ENCODE measurements around the gene ERICH3.

ERICH3 gene

DNA sequence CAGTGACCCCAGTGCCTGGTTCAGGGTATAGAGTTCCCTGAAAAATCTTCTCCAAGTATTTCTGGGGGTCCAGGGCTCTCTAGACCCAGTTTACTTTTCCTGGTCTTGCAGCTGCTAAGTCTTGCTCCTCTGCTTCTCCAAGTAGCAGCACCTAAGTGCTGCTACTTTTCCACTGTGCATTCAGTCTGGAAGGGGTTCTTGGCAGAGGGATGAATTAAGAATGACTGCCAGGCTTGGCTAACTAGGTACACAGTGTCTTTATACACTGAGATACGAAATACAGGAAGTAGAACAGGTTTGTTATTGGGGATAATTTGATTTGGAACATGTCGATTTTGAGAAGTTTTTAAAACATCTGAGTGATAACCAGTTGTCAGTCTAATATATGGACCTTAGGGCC is 24.2 kb upstream of the ERICH3 start:
- TF ChIP-seq, protein P1, sequence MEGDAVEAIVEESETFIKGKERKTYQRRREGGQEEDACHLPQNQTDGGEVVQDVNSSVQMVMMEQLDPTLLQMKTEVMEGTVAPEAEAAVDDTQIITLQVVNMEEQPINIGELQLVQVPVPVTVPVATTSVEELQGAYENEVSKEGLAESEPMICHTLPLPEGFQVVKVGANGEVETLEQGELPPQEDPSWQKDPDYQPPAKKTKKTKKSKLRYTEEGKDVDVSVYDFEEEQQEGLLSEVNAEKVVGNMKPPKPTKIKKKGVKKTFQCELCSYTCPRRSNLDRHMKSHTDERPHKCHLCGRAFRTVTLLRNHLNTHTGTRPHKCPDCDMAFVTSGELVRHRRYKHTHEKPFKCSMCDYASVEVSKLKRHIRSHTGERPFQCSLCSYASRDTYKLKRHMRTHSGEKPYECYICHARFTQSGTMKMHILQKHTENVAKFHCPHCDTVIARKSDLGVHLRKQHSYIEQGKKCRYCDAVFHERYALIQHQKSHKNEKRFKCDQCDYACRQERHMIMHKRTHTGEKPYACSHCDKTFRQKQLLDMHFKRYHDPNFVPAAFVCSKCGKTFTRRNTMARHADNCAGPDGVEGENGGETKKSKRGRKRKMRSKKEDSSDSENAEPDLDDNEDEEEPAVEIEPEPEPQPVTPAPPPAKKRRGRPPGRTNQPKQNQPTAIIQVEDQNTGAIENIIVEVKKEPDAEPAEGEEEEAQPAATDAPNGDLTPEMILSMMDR (IDR thresholded peaks at IDR 0.05; ENCODE audit: low read depth, low read length), result no peak
- Histone ChIP-seq H3K4me3 (ENCODE audit: low read depth, low read length) (no peak overlapping the region), H3K36me3 (no peaks in the 10 kb centered on the region), H3K27me3 (ENCODE audit: insufficient read depth, low read depth, severe bottlenecking) (no peaks in the 10 kb centered on the region), H3K27ac (no peak overlapping the region), H3K9me3 (ENCODE audit: severe bottlenecking) (no peaks in the 10 kb centered on the region)
- DNase-seq, result no peak

DNA sequence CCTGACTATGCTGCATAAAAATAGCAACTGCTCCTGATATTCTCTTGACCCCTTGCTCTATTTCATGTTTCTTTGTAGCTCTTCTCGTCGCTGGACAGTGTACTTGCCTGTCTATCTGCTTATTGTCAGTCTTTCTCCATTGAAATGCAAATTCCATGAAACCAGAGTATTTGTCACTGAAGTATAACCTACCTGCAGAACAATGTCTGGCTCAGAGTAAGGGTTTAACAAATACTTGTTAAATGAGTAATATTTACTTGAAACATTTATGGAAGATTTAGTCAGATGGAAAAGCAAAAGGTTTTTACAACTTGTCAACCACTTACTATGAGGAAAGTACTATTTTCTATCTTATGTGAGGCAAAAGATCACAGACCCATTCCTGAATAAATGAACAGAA is 19.9 kb upstream of the ERICH3 start:
- no peaks in the 10 kb centered on the region for H3K36me3 ChIP-seq
- no peak for DNase-seq
- TF ChIP-seq, protein P1 (IDR thresholded peaks at IDR 0.05; ENCODE audit: low read depth, low read length), result no peak
- H3K27ac ChIP-seq, result no peak overlapping the region
- no peaks in the 10 kb centered on the region for H3K9me3 ChIP-seq (ENCODE audit: severe bottlenecking)
- H3K4me3 ChIP-seq (ENCODE audit: low read depth, low read length), result no peak overlapping the region
- H3K27me3 ChIP-seq (ENCODE audit: insufficient read depth, low read depth, severe bottlenecking), result no peaks in the 10 kb centered on the region

DNA sequence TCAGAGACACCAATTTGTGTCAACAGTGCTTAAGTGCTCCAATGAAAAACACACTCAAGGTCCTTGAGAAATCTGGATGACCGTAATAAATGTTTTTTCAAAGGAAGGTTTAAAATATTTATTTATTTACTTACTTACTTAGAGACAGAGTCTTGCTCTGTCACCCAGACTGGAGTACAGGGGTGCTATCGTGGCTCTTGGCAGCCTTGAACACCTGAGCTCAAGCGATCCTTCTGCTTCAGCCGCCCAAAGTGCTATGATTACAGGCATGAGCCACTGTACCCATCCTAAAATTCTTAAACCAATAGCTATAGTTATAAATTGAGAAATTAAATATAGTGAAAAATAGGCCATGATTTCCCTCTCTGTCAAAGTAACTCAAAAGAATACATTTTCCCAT is 17.3 kb upstream of the ERICH3 start:
- no peaks in the 10 kb centered on the region for H3K9me3 ChIP-seq (ENCODE audit: severe bottlenecking)
- no peaks in the 10 kb centered on the region for H3K36me3 ChIP-seq
- no peak overlapping the region for H3K4me3 ChIP-seq (ENCODE audit: low read depth, low read length)
- no peak for DNase-seq
- no peaks in the 10 kb centered on the region for H3K27me3 ChIP-seq (ENCODE audit: insufficient read depth, low read depth, severe bottlenecking)
- TF ChIP-seq, protein P1 (IDR thresholded peaks at IDR 0.05; ENCODE audit: low read depth, low read length), result no peak
- no peak overlapping the region for H3K27ac ChIP-seq

DNA sequence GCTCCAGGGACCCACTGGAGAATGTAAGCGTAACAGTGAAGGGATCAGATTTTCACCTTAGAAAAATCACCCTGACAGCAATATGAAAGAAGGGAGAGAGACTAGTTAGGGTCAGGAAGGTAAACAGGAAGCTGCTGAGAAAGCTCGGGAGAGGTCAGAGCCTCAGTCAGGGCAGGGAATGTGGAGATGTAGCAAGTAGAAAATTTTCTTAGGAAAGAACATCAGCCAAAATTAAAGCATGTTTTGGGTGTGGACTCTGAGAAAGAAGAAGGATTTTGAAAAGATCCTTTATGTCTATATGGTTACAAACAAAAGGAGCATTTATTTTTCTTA is 16.7 kb upstream of the ERICH3 start:
- DNase-seq, result no peak
- H3K4me3 ChIP-seq (ENCODE audit: low read depth, low read length), result no peak overlapping the region
- TF ChIP-seq, protein P1 (IDR thresholded peaks at IDR 0.05; ENCODE audit: low read depth, low read length), result no peak
- H3K36me3 ChIP-seq, result no peaks in the 10 kb centered on the region
- no peaks in the 10 kb centered on the region for H3K27me3 ChIP-seq (ENCODE audit: insufficient read depth, low read depth, severe bottlenecking)
- H3K9me3 ChIP-seq (ENCODE audit: severe bottlenecking), result no peaks in the 10 kb centered on the region
- peak overlapping the region; percentile 19; the same call in 1 of the 2 replicates for H3K27ac ChIP-seq

DNA sequence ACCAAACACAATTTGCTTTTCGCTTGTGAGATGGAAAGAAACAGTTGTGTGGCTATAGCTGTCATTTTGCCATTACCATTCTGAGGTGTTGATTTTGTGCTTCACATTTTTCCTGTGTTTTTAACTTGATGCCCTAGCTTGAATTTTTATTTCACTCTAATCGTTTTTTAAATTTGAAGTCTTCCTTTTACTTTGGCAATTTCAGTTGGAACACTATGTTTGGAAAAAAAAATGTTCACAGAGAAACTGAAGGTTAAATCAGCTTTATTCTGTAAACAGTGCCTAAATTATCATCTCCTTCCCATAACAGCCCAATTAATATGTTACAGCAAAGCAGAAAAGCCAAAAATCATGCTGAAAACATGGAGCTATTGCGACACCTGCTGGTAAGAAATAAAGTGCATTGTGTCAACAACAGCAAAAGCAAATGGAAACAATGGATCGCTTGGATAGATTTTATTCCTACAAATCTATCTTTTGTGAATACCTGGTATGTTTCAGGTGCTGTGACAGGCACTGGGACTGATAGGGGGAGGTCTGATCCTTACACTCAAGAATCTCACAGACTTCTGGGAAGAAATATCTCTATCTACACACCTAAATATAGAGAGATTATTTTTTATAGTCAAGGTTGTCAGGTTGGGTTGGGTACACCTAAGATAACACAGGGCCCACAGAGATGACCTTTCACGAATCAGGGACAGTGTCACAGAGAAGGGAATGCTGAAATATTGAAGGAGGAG is 16.2 kb upstream of the ERICH3 start:
- DNase-seq, result peak; percentile 44
- TF ChIP-seq, protein P1 (IDR thresholded peaks at IDR 0.05; ENCODE audit: low read depth, low read length), result peak; percentile 62
- Histone ChIP-seq H3K9me3 (ENCODE audit: severe bottlenecking) (no peaks in the 10 kb centered on the region), H3K4me3 (ENCODE audit: low read depth, low read length) (no peak overlapping the region), H3K27ac (peak overlapping the region; percentile 19; the same call in 1 of the 2 replicates), H3K27me3 (ENCODE audit: insufficient read depth, low read depth, severe bottlenecking) (no peaks in the 10 kb centered on the region), H3K36me3 (no peaks in the 10 kb centered on the region)

DNA sequence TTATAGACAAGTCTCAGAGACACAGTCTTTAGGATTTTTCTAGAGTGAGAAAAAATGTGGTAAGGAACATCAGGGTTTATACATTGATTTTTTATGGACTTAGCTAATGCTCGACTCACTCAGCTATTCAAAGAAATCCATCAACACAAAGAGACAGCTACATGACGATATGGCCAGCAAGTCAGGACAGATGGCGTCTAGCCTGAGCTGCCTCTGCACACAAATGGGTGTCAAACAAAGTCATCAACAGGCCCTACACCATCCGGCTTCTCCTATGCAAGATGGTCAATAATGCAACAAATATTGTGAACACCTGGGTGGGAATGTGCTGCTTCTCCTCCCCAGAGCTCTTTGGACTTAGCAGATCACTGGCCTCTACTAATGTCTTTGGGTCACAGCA is 13.3 kb upstream of the ERICH3 start:
- no peaks in the 10 kb centered on the region for H3K9me3 ChIP-seq (ENCODE audit: severe bottlenecking)
- peak overlapping the region; percentile 12 for H3K27ac ChIP-seq
- H3K27me3 ChIP-seq (ENCODE audit: insufficient read depth, low read depth, severe bottlenecking), result no peaks in the 10 kb centered on the region
- TF ChIP-seq, protein P1 (IDR thresholded peaks at IDR 0.05; ENCODE audit: low read depth, low read length), result no peak
- no peaks in the 10 kb centered on the region for H3K36me3 ChIP-seq
- peak; percentile 50 for DNase-seq
- no peak overlapping the region for H3K4me3 ChIP-seq (ENCODE audit: low read depth, low read length)
